Stomach (tissue), 9 donors: ENCODE results near the gene TMEM9B. TPM values are rescaled to one million over a fixed set of nuclear protein-coding genes. Genes with fewer than 3 reads are reported as not detected.

Source experiments
- DNase-seq, 2 donors: peaks; one replicate each; pipeline versions ENCODE4 v3.0.0 to v3.0.0-alpha.2; 2013 to 2019
- H3K27ac ChIP-seq, 5 donors: fragments of 200-600 bp in 4 of 5; sonication (generic) in 4 of 5; one replicate each; pipeline ENCODE4 v1.5.1; 2013 to 2019; ENCODE audit warnings: mild to moderate bottlenecking in 1 of 5, moderate library complexity in 1 of 5
- H3K27me3 ChIP-seq, 3 donors: fragments of 200-600 bp; sonication (generic); one replicate each; pipeline ENCODE4 v1.5.1; 2017 to 2019; ENCODE audit warnings: mixed run types in 1 of 3
- H3K36me3 ChIP-seq, 4 donors: fragments of 200-600 bp; sonication (generic); 1 replicate in 3 of 4; 2 replicates in 1 of 4; pipeline ENCODE4 v1.5.1; 2016 to 2019
- H3K4me1 ChIP-seq, 4 donors: fragments of 200-600 bp; sonication (generic); one replicate each; pipeline ENCODE4 v1.5.1; 2016 to 2019
- H3K4me3 ChIP-seq, 4 donors: fragments of 200-600 bp; sonication (generic) in 3 of 4; one replicate each; pipeline ENCODE4 v1.5.1; 2016 to 2019; ENCODE audit warnings: mild to moderate bottlenecking in 1 of 4
- H3K9me3 ChIP-seq, 4 donors: fragments of 200-600 bp; sonication (generic); one replicate each; pipeline ENCODE4 v1.5.1; 2016 to 2019
- EP300 ChIP-seq: sonication (generic); formaldehyde crosslinking; IDR thresholded peaks from one replicate; pipeline ENCODE4 v1.6.1; 2017; ENCODE audit warnings: antibody characterized with exemption
- POLR2A ChIP-seq, 4 donors: fragments of 450-650 bp; IDR thresholded peaks; one replicate each; pipeline ENCODE4 v1.6.1; 2016; ENCODE audit warnings: antibody characterized with exemption in 4 of 4, control low read depth in 2 of 4, mild to moderate bottlenecking in 1 of 4, moderate library complexity in 1 of 4
- POLR2AphosphoS5 ChIP-seq, 3 donors: sonication (generic); formaldehyde crosslinking; IDR thresholded peaks; one replicate each; pipeline ENCODE4 v1.6.1; 2016; ENCODE audit warnings: antibody characterized with exemption in 3 of 3
- WGBS, 5 donors: extraction: QIAGEN DNeasy Blood & Tissue Kit in 3 of 5; methylation state at CpG; one replicate each; pipeline versions ENCODE4 v1.1.5 to v1.1.7; 2013 to 2018; 5-methylcytosine and 5-hydroxymethylcytosine counted together
- intact Hi-C: fragments of 100-400 bp; cut with DNase I; formaldehyde crosslinking; loops from one replicate; pipeline ENCODE4 v1.15.1; 2023; ENCODE audit warnings: low total_unique reads
- polyA plus RNA-seq, 3 donors: library from polyadenylated mRNA; stranded (reverse); fragments of 200-250 nt; gene quantifications; one replicate each; pipeline ENCODE4 v1.2.3, GENCODE V29; 2013
- total RNA-seq, 5 donors: library from RNA; depleted of rRNA; stranded (reverse); fragments of >200 nt; gene quantifications; one replicate each; pipeline versions ENCODE4 v1.1.0 to v1.2.3, GENCODE V29; 2014 to 2016
- TF ChIP-seq, protein P1 (sequence below), 7 experiments: fragments of 450-650 bp in 4 of 7; fragments of 200-600 bp in 3 of 7; sonication (generic) in 3 of 7; IDR thresholded peaks; one replicate each; pipeline ENCODE4 v1.5.1; 2016 to 2019; ENCODE audit warnings: antibody characterized with exemption in 7 of 7, control low read depth in 2 of 7, mild to moderate bottlenecking in 1 of 7
- donor health status: healthy with polysubstance abuse.
- donor health status: Bipolar disorder and iron deficiency.
- donor health status: healthy.

The TMEM9B gene
- total and polyA plus RNA-seq, 8 donors, result 0.58 to 74.4 (median 30.9) TPM

DNA sequence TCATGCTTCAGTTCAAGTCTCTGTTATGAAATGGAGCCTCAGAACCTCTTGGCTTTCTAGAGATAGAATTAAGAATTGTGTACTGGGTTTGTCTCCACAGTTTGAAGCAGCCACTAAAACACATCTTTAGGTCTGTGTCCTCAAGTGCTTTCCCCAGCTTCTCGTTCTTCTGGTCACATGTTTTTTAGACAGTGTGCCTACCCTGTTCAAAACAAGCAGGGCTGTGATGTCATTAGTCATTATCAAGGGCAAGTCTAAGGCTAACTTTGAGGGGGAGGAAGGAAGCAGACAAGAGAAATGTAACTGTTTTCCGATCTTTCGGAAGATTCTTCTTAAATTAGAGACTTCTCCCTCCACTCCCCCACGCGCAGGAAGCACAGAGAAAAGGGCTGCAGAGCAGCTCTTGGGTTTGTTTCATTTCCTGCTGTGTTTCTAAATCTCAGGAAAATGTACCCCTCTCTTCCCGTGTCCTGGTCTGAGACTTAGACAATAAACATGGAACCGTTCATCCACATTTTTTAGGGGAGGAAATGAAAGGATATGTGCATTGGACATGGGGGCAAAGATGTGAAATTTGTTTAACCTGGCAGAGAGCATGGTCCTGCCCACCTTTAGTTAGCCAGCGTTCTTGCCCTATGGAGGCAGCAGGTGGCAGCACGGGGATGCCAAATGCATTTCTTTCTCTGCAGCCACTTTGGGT, 50.1 kb downstream of the TMEM9B start:
- H3K4me3 ChIP-seq, result peak overlapping the region in 3 of 4 donors; percentile 5 to 32 (median 23)

DNA sequence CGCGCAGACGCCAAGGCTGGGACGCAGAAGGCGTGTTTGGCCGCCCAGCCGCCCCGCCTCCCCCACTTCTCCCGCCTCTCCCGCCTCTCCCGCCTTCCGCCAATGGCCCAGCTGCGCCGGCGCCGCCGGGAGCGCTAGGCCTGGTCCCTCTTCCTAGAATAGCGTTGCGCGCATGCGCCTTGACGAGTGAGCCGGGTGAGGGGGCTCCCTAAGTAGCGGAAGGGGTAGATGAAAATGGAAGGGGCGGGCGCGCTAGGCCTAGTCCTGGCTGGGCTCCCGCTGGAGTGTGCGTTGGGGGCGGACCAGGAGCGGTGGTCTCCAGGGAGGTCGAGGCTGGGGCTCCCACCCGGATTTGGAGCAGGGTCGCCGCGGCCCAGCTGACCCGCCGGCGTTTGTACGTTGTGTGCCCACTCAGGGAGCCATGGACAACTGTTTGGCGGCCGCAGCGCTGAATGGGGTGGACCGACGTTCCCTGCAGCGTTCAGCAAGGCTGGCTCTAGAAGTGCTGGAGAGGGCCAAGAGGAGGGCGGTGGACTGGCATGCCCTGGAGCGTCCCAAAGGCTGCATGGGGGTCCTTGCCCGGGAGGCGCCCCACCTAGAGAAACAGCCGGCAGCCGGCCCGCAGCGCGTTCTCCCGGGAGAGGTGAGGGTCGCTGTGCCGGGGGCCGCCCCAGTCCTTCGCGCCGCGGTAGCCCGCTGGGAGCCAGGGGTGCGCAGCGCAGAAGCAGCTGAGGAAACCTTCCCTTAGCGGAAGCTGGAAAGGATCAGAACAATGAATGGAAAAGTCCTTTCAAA, 53.0 kb downstream of the TMEM9B start, which contains the start of gene AKIP1:
Gene AKIP1 (plus strand): TSS at position 161 of the 795 bp plus-strand sequence. CDS start 261 bp downstream, at position 422.
- TF ChIP-seq EP300, result no peak
- peak; percentile 65 to 85 (median 81) for TF ChIP-seq POLR2AphosphoS5 (IDR thresholded peaks at IDR 0.05)
- peak; percentile 94 to 99 for DNase-seq
- Histone ChIP-seq H3K4me1 (peaks cover 24 to 46% (median 37%) of the 10 kb centered on the region in 4 donors), H3K36me3 (peaks cover 0 to 5% (median 0%) of the 10 kb centered on the region in 4 donors), H3K27me3 (no peaks in the 10 kb centered on the region), H3K27ac (peak within 1 kb of the TSS; percentile 70 to 94 (median 89)), H3K4me3 (peak within 1 kb of the TSS; percentile 71 to 90 (median 78)), H3K9me3 (no peaks in the 10 kb centered on the region)
- WGBS, 5 donors, result 0 to 1% (median 0%) methylated on average over 41 to 68 of the region's 68 CpGs
- intact Hi-C loops, result no loop called here

More for the DNA sequence above, 50.1 kb downstream of the TMEM9B start:
- Histone ChIP-seq H3K27me3 (no peaks in the 10 kb centered on the region), H3K9me3 (no peaks in the 10 kb centered on the region), H3K4me1 (peaks cover 24 to 66% (median 48%) of the 10 kb centered on the region in 4 donors), H3K27ac (peak overlapping the region in 4 of 5 donors; percentile 41 to 76 (median 73)), H3K36me3 (peaks cover 3 to 32% (median 24%) of the 10 kb centered on the region in 4 donors)
- TF ChIP-seq, protein P1, sequence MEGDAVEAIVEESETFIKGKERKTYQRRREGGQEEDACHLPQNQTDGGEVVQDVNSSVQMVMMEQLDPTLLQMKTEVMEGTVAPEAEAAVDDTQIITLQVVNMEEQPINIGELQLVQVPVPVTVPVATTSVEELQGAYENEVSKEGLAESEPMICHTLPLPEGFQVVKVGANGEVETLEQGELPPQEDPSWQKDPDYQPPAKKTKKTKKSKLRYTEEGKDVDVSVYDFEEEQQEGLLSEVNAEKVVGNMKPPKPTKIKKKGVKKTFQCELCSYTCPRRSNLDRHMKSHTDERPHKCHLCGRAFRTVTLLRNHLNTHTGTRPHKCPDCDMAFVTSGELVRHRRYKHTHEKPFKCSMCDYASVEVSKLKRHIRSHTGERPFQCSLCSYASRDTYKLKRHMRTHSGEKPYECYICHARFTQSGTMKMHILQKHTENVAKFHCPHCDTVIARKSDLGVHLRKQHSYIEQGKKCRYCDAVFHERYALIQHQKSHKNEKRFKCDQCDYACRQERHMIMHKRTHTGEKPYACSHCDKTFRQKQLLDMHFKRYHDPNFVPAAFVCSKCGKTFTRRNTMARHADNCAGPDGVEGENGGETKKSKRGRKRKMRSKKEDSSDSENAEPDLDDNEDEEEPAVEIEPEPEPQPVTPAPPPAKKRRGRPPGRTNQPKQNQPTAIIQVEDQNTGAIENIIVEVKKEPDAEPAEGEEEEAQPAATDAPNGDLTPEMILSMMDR (IDR thresholded peaks at IDR 0.05), result peak in 4 of 7 experiments; percentile 30 to 63 (median 41)
- TF ChIP-seq EP300 (no peak), POLR2AphosphoS5 (IDR thresholded peaks at IDR 0.05) (peak in 1 of 3 donors; percentile 18), POLR2A (IDR thresholded peaks at IDR 0.05) (no peak)
- intact Hi-C loops, result no loop called here
- peak in 1 of 2 donors; percentile 74 for DNase-seq
- 8 to 18% (median 15%) methylated on average over 9 of the region's 9 CpGs for WGBS, 5 donors

DNA sequence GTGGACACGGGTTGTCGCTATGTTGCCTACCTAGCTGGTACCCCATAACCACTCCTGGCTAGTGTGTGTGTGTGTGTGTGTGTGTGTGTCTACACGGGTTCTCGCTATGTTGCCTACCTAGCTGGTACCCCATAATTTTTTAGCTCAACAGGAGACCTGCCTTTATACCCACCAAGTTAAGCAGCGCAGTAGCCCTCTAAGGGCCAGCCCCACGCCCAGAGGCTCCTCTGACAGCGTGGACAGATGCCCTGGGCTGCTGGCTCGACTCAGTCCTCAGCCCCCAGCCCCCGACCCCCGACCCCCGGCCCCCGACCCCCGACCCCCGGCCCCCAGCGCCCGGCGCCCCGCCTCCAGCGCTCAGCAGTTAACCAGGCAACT, 53.6 kb downstream of the TMEM9B start:
- Histone ChIP-seq H3K27ac (peak overlapping the region; percentile 7 to 94 (median 89)), H3K36me3 (no peaks in the 10 kb centered on the region), H3K4me3 (peak overlapping the region; percentile 71 to 90 (median 78)), H3K27me3 (no peaks in the 10 kb centered on the region), H3K9me3 (no peaks in the 10 kb centered on the region), H3K4me1 (peaks cover 24 to 46% (median 37%) of the 10 kb centered on the region in 4 donors)
- DNase-seq, result no peak
- TF ChIP-seq, protein P1 (IDR thresholded peaks at IDR 0.05), result no peak
- TF ChIP-seq POLR2AphosphoS5 (IDR thresholded peaks at IDR 0.05), result no peak
- TF ChIP-seq EP300, result no peak
- no peak for TF ChIP-seq POLR2A (IDR thresholded peaks at IDR 0.05)
- intact Hi-C loops, result no loop called here
- WGBS, 5 donors, result 0 to 5% (median 0%) methylated on average over 8 to 19 of the region's 19 CpGs

DNA sequence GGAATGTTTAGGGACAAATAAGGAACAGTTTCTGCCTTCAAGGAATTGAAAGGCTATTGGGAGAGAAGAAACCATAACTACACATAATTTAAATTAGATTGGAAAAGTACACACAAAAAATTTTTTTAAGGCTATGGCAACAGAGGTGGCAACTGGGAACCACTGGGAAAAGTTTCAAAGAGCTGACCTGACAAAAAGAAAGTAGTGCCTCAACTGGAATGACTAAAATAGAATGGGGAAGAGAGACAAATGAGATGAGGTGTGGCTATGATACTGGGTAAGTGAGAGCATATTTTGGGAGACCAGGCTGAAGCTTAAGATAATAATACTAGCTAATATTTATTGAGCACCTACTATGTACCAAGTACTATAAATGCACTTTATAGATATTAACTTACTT, 56.1 kb downstream of the TMEM9B start:
- TF ChIP-seq POLR2AphosphoS5 (IDR thresholded peaks at IDR 0.05), result no peak
- no peak for TF ChIP-seq POLR2A (IDR thresholded peaks at IDR 0.05)
- no peak for TF ChIP-seq EP300
- TF ChIP-seq, protein P1 (IDR thresholded peaks at IDR 0.05), result no peak
- Histone ChIP-seq H3K36me3 (no peaks in the 10 kb centered on the region), H3K9me3 (no peaks in the 10 kb centered on the region), H3K27ac (no peak overlapping the region), H3K4me3 (no peak overlapping the region), H3K27me3 (no peaks in the 10 kb centered on the region), H3K4me1 (peaks cover 8 to 26% (median 23%) of the 10 kb centered on the region in 4 donors)
- intact Hi-C loops, result no loop called here
- no peak for DNase-seq
